Epidermal melanocyte (primary cell): Measurements from ENCODE around the gene DYRK4.

ENCODE experiments used
- DNase-seq: peaks from one replicate; pipeline ENCODE4 v3.0.0; 2011; ENCODE audit warnings: low spot score; ENCODE audit not compliant: insufficient read length

The DYRK4 gene

DNA sequence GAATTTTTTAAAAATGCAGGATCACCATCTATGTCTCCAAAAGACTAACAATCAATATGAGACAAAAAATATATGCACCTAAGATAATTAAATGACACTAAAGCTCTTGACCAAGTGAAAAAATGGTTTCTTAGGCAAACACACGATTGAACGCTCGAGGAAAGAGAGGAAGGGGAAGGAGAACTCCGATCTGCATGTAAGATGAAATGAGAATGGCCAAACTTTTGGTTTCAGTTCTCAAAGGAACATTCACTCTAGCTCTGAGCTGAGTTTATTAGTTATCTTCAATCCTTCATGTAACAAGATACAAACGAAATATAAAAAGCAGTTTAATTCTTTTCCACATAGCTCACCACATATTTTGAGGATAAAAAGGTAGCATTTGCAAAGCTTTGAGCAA is 2.8 kb downstream of the DYRK4 start:
- no peak for DNase-seq

DNA sequence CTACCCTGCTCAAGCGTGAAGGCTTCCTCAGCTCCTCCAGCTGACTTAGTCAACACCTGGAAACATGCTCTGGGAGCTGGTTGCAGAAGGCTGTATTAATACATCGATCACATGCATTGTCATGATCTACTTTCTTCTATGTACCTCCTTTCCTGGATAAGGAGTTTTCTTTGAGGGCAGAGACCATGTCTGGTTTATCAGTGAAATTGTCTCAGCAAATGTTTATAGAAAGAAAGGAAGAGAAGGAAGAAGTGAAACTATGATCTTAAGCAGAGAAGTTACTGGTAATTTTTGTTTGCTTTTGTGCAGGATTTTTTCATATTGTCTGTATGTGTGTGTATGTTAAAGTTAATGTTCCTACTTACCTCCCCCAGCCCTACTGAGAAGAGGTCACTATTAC is 4.5 kb downstream of the DYRK4 start:
- DNase-seq = no peak

- no peak for DNase-seq
Measured at GRCh38 chr12:4567073-4567881, 5.3 kb downstream of the DYRK4 start.

- no peak for DNase-seq
Measured at GRCh38 chr12:4569261-4569660, 7.3 kb downstream of the DYRK4 start.

- no peak for DNase-seq
Measured at GRCh38 chr12:4572680-4573079, 10.7 kb downstream of the DYRK4 start.

DNA sequence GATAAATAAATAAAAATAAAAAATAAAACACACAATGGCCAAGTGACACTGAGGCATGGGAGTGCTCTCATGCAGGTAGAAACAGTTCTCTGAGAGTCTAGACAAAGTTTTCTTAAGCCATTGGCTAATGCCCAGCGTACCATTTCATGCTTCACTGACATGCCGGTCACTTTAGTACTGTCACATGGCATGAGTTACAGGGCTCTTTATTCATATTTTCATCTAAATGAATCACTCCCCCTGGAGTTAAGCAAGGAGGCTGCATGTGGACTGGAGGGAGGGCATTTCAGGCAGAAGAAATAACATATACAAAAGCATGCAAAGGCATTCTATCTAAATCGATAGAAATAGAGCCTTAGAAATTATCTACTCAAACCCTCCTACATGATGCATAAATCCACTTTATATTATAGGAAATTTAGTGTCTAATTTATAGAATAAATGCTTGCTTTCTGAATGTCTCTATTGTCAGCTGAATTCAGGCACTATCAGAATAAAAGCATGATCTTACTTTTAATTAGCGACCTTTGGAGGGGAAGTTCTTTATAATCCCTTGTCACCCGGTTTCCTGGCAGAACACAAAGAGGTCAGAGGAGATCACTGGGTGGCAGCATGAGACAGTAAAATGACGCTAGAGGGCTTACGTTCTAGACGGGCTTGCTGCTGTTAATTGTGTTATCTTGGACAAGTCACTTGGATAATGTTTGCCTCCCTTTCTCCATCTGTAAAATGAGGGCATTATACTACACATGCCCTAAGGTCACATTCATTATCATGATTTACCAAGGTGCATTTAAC is 17.5 kb downstream of the DYRK4 start:
- DNase-seq = no peak

GRCh38 chr12:4580281-4580688 is 18.3 kb downstream of the DYRK4 start:
- DNase-seq = no peak

DNA sequence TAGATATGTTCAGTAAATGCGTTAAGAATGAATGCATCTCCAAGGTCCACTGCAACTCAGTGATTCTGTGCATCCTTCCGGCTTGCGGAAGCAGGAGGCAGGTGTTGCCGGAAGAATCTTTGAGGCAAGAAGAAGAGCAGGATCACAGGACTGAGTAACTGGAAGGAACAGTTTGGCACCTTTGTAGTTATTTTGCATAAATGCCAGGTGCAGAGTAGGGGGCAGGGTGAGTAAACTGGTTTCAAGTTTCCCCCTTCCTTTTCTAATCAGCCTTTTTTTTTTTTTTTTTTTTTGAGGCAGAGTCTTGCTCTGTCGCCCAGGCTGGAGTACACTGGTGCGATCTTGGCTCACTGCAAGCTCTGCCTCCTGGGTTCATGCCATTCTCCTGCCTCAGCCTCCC is 22.3 kb downstream of the DYRK4 start:
- no peak for DNase-seq

DNA sequence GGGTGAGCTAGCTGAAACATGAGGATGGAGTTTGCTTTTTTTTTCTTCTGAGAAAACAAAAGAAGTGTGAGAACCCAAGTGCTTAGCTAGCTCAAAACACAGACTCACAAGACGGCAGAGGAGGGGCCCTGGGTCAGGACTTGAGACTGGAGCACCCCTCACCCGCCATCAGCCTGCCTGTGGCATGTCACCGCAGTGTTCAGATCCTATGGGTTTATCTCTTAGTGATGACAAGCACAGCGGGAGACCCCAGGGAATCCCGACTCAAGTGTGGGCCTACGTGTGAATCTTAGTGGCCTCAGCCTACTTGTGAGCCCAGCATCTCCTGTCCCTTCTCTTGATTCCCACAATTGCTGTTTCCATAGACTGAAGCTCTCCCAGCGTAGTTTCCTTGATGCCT is 22.9 kb downstream of the DYRK4 start:
- no peak for DNase-seq

GRCh38 chr12:4586500-4586899 is 24.5 kb downstream of the DYRK4 start:
- no peak for DNase-seq

- no peak for DNase-seq
Measured at GRCh38 chr12:4587108-4587507, 25.1 kb downstream of the DYRK4 start.

GRCh38 chr12:4588916-4589315 is 26.9 kb downstream of the DYRK4 start:
- no peak for DNase-seq

GRCh38 chr12:4589941-4590340 is 27.9 kb downstream of the DYRK4 start:
- no peak for DNase-seq

DNA sequence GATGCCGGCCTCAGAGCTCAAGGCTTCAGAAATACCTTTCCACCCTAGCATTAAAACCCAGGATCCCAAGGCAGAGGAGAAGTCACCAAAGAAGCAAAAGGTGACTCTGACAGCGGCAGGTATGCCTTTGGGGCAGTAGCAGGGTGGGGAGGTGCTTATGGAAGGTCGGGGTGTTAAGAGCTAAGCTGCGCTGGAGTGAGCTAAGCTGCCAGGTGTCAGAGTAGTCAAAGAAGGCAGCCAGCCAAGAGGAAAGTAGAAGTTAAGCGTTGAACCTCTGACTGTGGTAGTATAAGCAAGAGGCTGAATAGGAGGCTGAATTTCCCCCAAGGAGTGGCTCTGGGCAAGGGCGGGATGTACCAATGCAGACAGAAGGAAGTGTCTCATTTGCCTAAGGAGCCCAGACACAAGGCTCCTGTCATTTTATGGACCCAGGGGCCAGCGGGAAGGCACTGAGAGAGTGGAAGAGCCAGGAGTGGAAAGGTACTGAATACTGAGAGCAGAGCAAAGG is 29.2 kb downstream of the DYRK4 start:
- no peak for DNase-seq

- no peak for DNase-seq
Measured at GRCh38 chr12:4595881-4596280, 33.9 kb downstream of the DYRK4 start.

DNA sequence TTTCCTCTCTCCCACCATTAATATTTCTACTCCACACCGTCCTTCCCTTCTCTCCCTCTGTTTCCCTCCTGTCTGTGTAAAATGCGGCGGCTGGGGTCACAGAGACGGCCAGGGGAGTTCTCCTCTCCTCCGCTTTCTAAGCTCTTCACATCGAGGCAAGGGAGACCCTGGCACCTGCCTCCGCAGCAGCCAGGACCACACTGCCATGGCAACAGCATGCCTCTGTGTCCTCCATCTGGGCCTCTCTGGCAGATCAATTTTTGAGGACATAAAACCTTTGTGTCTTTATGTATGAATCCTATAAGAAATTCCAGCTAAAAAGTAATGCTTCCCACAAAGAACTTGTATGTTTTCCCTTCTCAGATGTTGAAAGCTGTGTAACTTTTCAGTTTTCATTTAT is 41.4 kb downstream of the DYRK4 start:
- no peak for DNase-seq

DNA sequence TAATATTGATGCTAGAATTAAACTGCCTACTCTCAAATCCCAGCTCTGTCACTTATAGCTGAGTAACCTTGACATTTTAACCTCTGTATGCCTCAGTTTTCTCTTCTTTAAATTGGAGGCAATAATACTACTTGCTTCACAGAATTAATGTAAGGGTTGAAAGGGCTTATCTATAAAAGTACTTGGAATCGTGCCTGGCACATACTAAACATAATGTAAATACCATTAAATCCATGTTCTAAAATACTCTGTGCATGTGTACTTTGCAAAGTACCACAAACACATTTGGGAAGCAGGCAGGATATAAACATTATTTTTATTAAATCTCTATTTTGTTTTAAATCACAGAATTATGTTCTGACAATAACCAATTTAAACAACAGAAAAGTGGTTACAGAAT is 41.9 kb downstream of the DYRK4 start:
- DNase-seq = no peak

GRCh38 chr12:4604684-4605193 is 42.7 kb downstream of the DYRK4 start:
- DNase-seq = peak; percentile 73

- no peak for DNase-seq
Measured at GRCh38 chr12:4607056-4607455, 45.0 kb downstream of the DYRK4 start.

- DNase-seq = no peak
Measured at GRCh38 chr12:4609071-4609470, 47.1 kb downstream of the DYRK4 start.

GRCh38 chr12:4610481-4610880 is 48.5 kb downstream of the DYRK4 start:
- DNase-seq = no peak

GRCh38 chr12:4615667-4616066 is 53.7 kb downstream of the DYRK4 start:
- DNase-seq = no peak
